Measurements from ENCODE around the gene SLC25A38. TPM values are rescaled to one million over a fixed set of nuclear protein-coding genes. Genes with fewer than 3 reads are reported as not detected.

The SLC25A38 gene
- total RNA-seq, 1 donor from 2014 or later: 19.3 TPM

- H3K27me3 ChIP-seq: no peaks in the 10 kb centered on the region
- peaks cover 40% of the 10 kb centered on the region for H3K79me2 ChIP-seq (ENCODE audit: low read depth)
- peaks cover 22% of the 10 kb centered on the region for H3K36me3 ChIP-seq
- no peak for DNase-seq (ENCODE audit: low spot score)
- no peak overlapping the region for H2AFZ ChIP-seq (replicated peaks)
- H3K9me3 ChIP-seq (ENCODE audit: low read depth): no peaks in the 10 kb centered on the region
- H3K4me2 ChIP-seq: no peak overlapping the region
- Mint-ChIP-seq H3K36me3 (peaks cover 33% of the 10 kb centered on the region), H3K27ac (no peak overlapping the region), H3K9me3 (no peaks in the 10 kb centered on the region), H3K4me3 (no peak overlapping the region), H3K4me1 (peaks cover 14% of the 10 kb centered on the region), H3K27me3 (ENCODE audit: insufficient read depth, low read depth) (peaks cover 14% of the 10 kb centered on the region)
- peak overlapping the region; percentile 59 for H3K27ac ChIP-seq
- peaks cover 57% of the 10 kb centered on the region for H4K20me1 ChIP-seq (ENCODE audit: low read depth)
- no peak overlapping the region for H3K9ac ChIP-seq
- no peak overlapping the region for H3K4me3 ChIP-seq
- H3F3A ChIP-seq (ENCODE audit: low read depth): peaks cover 81% of the 10 kb centered on the region
- TF ChIP-seq EZH2 (IDR thresholded peaks at IDR 0.05) (no peak), EZH2phosphoT487 (IDR thresholded peaks at IDR 0.05) (no peak)
- peaks cover 15% of the 10 kb centered on the region for H3K4me1 ChIP-seq
Observed at GRCh38 chr3:39410893-39411292, 27.7 kb downstream of the SLC25A38 start.

DNA sequence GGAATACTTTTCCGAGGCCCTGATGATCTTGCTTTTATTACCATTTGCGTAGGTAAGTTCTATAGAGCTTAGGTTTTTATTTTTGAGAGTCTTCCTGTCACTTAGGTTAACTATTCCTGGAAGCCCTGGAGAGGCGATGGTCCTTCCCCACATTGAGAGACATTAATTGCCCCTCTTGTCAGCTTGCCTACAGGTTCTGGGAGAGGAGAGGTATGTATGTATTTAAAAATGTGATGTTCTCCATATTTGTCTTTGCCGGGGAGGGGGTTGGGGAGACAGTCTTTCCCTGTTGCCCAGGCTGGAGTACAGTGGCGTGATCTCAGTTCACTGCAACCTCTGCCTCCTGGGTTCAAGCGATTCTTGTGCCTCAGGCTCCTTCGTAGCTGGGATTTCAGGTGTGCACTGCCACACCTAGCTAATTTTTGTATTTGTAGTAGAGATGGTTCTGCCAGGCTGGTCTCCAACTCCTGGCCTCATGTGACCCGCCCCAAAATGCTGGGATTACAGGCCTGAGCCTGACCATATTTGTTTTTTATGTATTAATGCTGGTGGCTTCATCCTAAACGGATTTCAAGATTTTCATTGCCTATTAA lies 29.6 kb downstream of the SLC25A38 start:
- H3K27ac Mint-ChIP-seq: no peak overlapping the region

GRCh38 chr3:39413691-39414420 lies 30.7 kb downstream of the SLC25A38 start:
- Mint-ChIP-seq H3K4me1 (peaks cover 14% of the 10 kb centered on the region), H3K27ac (no peak overlapping the region), H3K27me3 (ENCODE audit: insufficient read depth, low read depth) (peaks cover 16% of the 10 kb centered on the region), H3K36me3 (peaks cover 27% of the 10 kb centered on the region), H3K4me3 (no peak overlapping the region), H3K9me3 (no peaks in the 10 kb centered on the region)
- DNase-seq (ENCODE audit: low spot score): no peak
- H3K9me3 ChIP-seq (ENCODE audit: low read depth): no peaks in the 10 kb centered on the region
- TF ChIP-seq EZH2phosphoT487 (IDR thresholded peaks at IDR 0.05) (no peak), EZH2 (IDR thresholded peaks at IDR 0.05) (no peak)
- TF ChIP-seq, protein P1, sequence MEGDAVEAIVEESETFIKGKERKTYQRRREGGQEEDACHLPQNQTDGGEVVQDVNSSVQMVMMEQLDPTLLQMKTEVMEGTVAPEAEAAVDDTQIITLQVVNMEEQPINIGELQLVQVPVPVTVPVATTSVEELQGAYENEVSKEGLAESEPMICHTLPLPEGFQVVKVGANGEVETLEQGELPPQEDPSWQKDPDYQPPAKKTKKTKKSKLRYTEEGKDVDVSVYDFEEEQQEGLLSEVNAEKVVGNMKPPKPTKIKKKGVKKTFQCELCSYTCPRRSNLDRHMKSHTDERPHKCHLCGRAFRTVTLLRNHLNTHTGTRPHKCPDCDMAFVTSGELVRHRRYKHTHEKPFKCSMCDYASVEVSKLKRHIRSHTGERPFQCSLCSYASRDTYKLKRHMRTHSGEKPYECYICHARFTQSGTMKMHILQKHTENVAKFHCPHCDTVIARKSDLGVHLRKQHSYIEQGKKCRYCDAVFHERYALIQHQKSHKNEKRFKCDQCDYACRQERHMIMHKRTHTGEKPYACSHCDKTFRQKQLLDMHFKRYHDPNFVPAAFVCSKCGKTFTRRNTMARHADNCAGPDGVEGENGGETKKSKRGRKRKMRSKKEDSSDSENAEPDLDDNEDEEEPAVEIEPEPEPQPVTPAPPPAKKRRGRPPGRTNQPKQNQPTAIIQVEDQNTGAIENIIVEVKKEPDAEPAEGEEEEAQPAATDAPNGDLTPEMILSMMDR (IDR thresholded peaks at IDR 0.05): no peak
- H2AFZ ChIP-seq (replicated peaks): no peak overlapping the region
- peaks cover 13% of the 10 kb centered on the region for H3K27me3 ChIP-seq
- peaks cover 76% of the 10 kb centered on the region for H3F3A ChIP-seq (ENCODE audit: low read depth)
- H3K4me1 ChIP-seq: peaks cover 7% of the 10 kb centered on the region
- peaks cover 17% of the 10 kb centered on the region for H3K79me2 ChIP-seq (ENCODE audit: low read depth)
- no peak overlapping the region for H3K9ac ChIP-seq
- H3K4me2 ChIP-seq: no peak overlapping the region
- peak overlapping the region; percentile 63 for H3K27ac ChIP-seq
- H3K36me3 ChIP-seq: peaks cover 12% of the 10 kb centered on the region
- H3K4me3 ChIP-seq: no peak overlapping the region
- peaks cover 45% of the 10 kb centered on the region for H4K20me1 ChIP-seq (ENCODE audit: low read depth)

More for the DNA sequence above, 29.6 kb downstream of the SLC25A38 start:
- TF ChIP-seq EZH2 (IDR thresholded peaks at IDR 0.05): no peak
- TF ChIP-seq, protein P1 (IDR thresholded peaks at IDR 0.05): no peak
- no peak for TF ChIP-seq EZH2phosphoT487 (IDR thresholded peaks at IDR 0.05)
- H3F3A ChIP-seq (ENCODE audit: low read depth): peaks cover 77% of the 10 kb centered on the region
- H3K4me1 ChIP-seq: peaks cover 10% of the 10 kb centered on the region
- H3K9me3 ChIP-seq (ENCODE audit: low read depth): no peaks in the 10 kb centered on the region
- H3K27ac ChIP-seq: no peak overlapping the region
- Mint-ChIP-seq H3K27me3 (ENCODE audit: insufficient read depth, low read depth) (peaks cover 12% of the 10 kb centered on the region), H3K9me3 (no peaks in the 10 kb centered on the region), H3K4me3 (no peak overlapping the region), H3K36me3 (peaks cover 31% of the 10 kb centered on the region), H3K4me1 (peaks cover 10% of the 10 kb centered on the region)
- no peak overlapping the region for H3K4me3 ChIP-seq
- DNase-seq (ENCODE audit: low spot score): no peak
- H3K79me2 ChIP-seq (ENCODE audit: low read depth): peaks cover 27% of the 10 kb centered on the region
- H2AFZ ChIP-seq (replicated peaks): no peak overlapping the region
- H3K4me2 ChIP-seq: no peak overlapping the region
- H4K20me1 ChIP-seq (ENCODE audit: low read depth): peaks cover 48% of the 10 kb centered on the region
- H3K27me3 ChIP-seq: peaks cover 4% of the 10 kb centered on the region
- H3K36me3 ChIP-seq: peaks cover 20% of the 10 kb centered on the region
- no peak overlapping the region for H3K9ac ChIP-seq

Measured in neural progenitor cell (in vitro differentiated cells).